Muscle layer of duodenum (tissue), 2 donors: ENCODE results near the gene RNF41.
"Not testable (repeated sequence)": the region's sequence is repeated elsewhere in the genome, so short reads cannot be mapped to it uniquely, and the experiment has no call there.

Experiments
- H3K27ac ChIP-seq: one replicate; pipeline ENCODE4 v1.7.0; 2013; ENCODE audit warnings: mild to moderate bottlenecking, low read length
- H3K27me3 ChIP-seq: one replicate; pipeline ENCODE4 v1.7.0; 2013; ENCODE audit warnings: low read depth, mild to moderate bottlenecking, control low read depth, low read length
- H3K36me3 ChIP-seq, 2 donors: one replicate each; pipeline ENCODE4 v1.7.0; 2013; ENCODE audit warnings: low read length in 2 of 2, control low read depth in 1 of 2, mild to moderate bottlenecking in 1 of 2; ENCODE audit not compliant: insufficient read depth in 2 of 2, control insufficient read depth in 1 of 2
- H3K4me1 ChIP-seq, 2 donors: one replicate each; pipeline ENCODE4 v1.7.0; 2013; ENCODE audit warnings: low read length in 2 of 2, mild to moderate bottlenecking in 2 of 2, control low read depth in 1 of 2, moderate library complexity in 1 of 2; ENCODE audit not compliant: insufficient read depth in 2 of 2, control insufficient read depth in 1 of 2
- H3K4me3 ChIP-seq, 2 donors: one replicate each; pipeline ENCODE4 v1.7.0; 2013; ENCODE audit warnings: low read length in 2 of 2, low read depth in 1 of 2, mild to moderate bottlenecking in 1 of 2
- H3K9me3 ChIP-seq, 2 donors: one replicate each; pipeline ENCODE4 v1.7.0; 2013; ENCODE audit warnings: low read length in 2 of 2, control low read depth in 1 of 2, mild to moderate bottlenecking in 1 of 2; ENCODE audit not compliant: control insufficient read depth in 1 of 2
- donor health status: healthy.

Gene RNF41

GRCh38 chr12:56221757-56222530 is at the start of gene RNF41:
TSS of gene RNF41 (minus strand) at chr12:56221922. CDS start at chr12:56214047, 7,875 bp downstream.
- Histone ChIP-seq H3K27ac (peak within 1 kb of the TSS; percentile 99), H3K9me3 (no peaks in the 10 kb centered on the region), H3K36me3 (peaks cover 4 to 10% of the 10 kb centered on the region in 2 donors), H3K27me3 (no peaks in the 10 kb centered on the region), H3K4me3 (peak within 1 kb of the TSS; percentile 83 to 93), H3K4me1 (peaks cover 4 to 33% of the 10 kb centered on the region in 2 donors)

GRCh38 chr12:56271031-56271430 is 49.3 kb upstream of the RNF41 start:
- Histone ChIP-seq H3K36me3 (peaks cover 40 to 41% of the 10 kb centered on the region in 2 donors), H3K27ac (no peak overlapping the region), H3K4me3 (no peak overlapping the region), H3K4me1 (peaks cover 5 to 21% of the 10 kb centered on the region in 2 donors), H3K9me3 (no peaks in the 10 kb centered on the region), H3K27me3 (no peaks in the 10 kb centered on the region)

- H3K4me1 ChIP-seq, result peaks cover 5 to 21% of the 10 kb centered on the region in 2 donors
- peak overlapping the region; percentile 80 to 82 for H3K4me3 ChIP-seq
- peaks cover 12 to 15% of the 10 kb centered on the region in 2 donors for H3K36me3 ChIP-seq
- no peaks in the 10 kb centered on the region for H3K9me3 ChIP-seq
- H3K27ac ChIP-seq, result no peak overlapping the region
- no peaks in the 10 kb centered on the region for H3K27me3 ChIP-seq
These were observed 45.8 kb upstream of the RNF41 start for GRCh38 chr12:56267443-56268071.

GRCh38 chr12:56266693-56267442 is 45.1 kb upstream of the RNF41 start, which contains the start of gene COQ10A:
TSS of gene COQ10A (plus strand) at chr12:56266942. CDS start at chr12:56267119, 177 bp downstream.
- Histone ChIP-seq H3K9me3 (no peaks in the 10 kb centered on the region), H3K27me3 (no peaks in the 10 kb centered on the region), H3K4me3 (peak within 1 kb of the TSS; percentile 80 to 82), H3K27ac (peak within 1 kb of the TSS; percentile 79), H3K36me3 (peaks cover 10 to 15% of the 10 kb centered on the region in 2 donors), H3K4me1 (peaks cover 5 to 21% of the 10 kb centered on the region in 2 donors)

GRCh38 chr12:56266068-56266692 is 44.5 kb upstream of the RNF41 start:
- H3K27ac ChIP-seq, result peak overlapping the region; percentile 79
- H3K4me3 ChIP-seq, result peak overlapping the region; percentile 80 to 82
- H3K36me3 ChIP-seq, result peaks cover 5 to 15% of the 10 kb centered on the region in 2 donors
- not testable (repeated sequence) for H3K9me3 ChIP-seq, H3K27me3 ChIP-seq
- peaks cover 1 to 18% of the 10 kb centered on the region in 2 donors for H3K4me1 ChIP-seq

GRCh38 chr12:56262955-56263354 is 41.2 kb upstream of the RNF41 start:
- not testable (repeated sequence) for H3K4me3 ChIP-seq, H3K9me3 ChIP-seq, H3K36me3 ChIP-seq, H3K27ac ChIP-seq, H3K27me3 ChIP-seq
- H3K4me1 ChIP-seq, result peaks cover 0 to 14% of the 10 kb centered on the region in 2 donors

- Histone ChIP-seq H3K4me1 (peaks cover 7 to 20% of the 10 kb centered on the region in 2 donors), H3K27ac (no peak overlapping the region), H3K4me3 (no peak overlapping the region), H3K27me3 (no peaks in the 10 kb centered on the region), H3K9me3 (no peaks in the 10 kb centered on the region), H3K36me3 (no peaks in the 10 kb centered on the region)
These were observed 39.9 kb upstream of the RNF41 start for GRCh38 chr12:56261503-56262232.

- Histone ChIP-seq H3K36me3 (no peaks in the 10 kb centered on the region), H3K4me3 (no peak overlapping the region), H3K9me3 (no peaks in the 10 kb centered on the region), H3K27ac (no peak overlapping the region), H3K27me3 (no peaks in the 10 kb centered on the region), H3K4me1 (peaks cover 12 to 22% of the 10 kb centered on the region in 2 donors)
These were observed 39.2 kb upstream of the RNF41 start for GRCh38 chr12:56260921-56261320.

- Histone ChIP-seq H3K27me3 (no peaks in the 10 kb centered on the region), H3K9me3 (no peaks in the 10 kb centered on the region), H3K4me3 (no peak overlapping the region), H3K36me3 (peaks cover 0 to 4% of the 10 kb centered on the region in 2 donors), H3K4me1 (peaks cover 12 to 22% of the 10 kb centered on the region in 2 donors), H3K27ac (no peak overlapping the region)
These were observed 38.7 kb upstream of the RNF41 start for GRCh38 chr12:56260380-56260779.

- Histone ChIP-seq H3K27ac (peak overlapping the region; percentile 83), H3K27me3 (no peaks in the 10 kb centered on the region), H3K9me3 (no peaks in the 10 kb centered on the region), H3K4me3 (peak overlapping the region; percentile 83 to 91), H3K4me1 (peaks cover 12 to 22% of the 10 kb centered on the region in 2 donors), H3K36me3 (peaks cover 12 to 20% of the 10 kb centered on the region in 2 donors)
These were observed 37.1 kb upstream of the RNF41 start for GRCh38 chr12:56258820-56259183.
